T-helper 1 cell treated with Interleukin-12 subunit alpha and Interleukin-12 subunit beta and Interleukin-4 antibody, amounts not matched to agents 30 μg/mL and 1 μg/mL, for 36 hours (primary cell): Measurements from ENCODE around the gene CCDC85A.

Source experiments
- H3K27ac Mint-ChIP-seq: one replicate; pipeline ENCODE4 v1.8.0; 2021; ENCODE audit warnings: mild to moderate bottlenecking, mixed read lengths
- H3K27me3 Mint-ChIP-seq: one replicate; pipeline ENCODE4 v1.8.0; 2021; ENCODE audit warnings: low read depth, mixed read lengths
- H3K36me3 Mint-ChIP-seq: one replicate; pipeline ENCODE4 v1.8.0; 2021; ENCODE audit warnings: low read depth, mixed read lengths
- H3K4me1 Mint-ChIP-seq: one replicate; pipeline ENCODE4 v1.8.0; 2021; ENCODE audit warnings: low read depth, mixed read lengths
- H3K4me3 Mint-ChIP-seq: one replicate; pipeline ENCODE4 v1.8.0; 2021; ENCODE audit warnings: mild to moderate bottlenecking, moderate library complexity, mixed read lengths
- H3K9me3 Mint-ChIP-seq: one replicate; pipeline ENCODE4 v1.8.0; 2021; ENCODE audit warnings: mixed read lengths

The CCDC85A gene

DNA sequence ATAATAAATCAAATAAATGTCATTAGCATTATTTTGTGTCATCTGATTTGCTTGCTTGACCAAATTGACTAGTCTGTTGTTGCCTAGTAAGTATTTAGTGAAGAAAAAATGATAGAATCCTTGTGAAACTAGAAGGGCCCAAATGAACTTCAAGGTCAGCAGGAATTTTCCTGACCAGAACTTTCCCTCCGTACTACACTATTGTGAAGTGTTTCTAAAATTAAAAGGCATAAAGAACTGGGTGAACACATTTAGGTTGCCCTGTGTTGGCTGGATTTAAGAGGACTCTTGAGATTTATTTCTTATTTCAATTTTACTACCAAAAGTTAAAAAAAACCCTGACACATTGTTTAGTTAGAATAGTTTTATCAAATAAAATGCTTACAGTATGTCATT is 142.6 kb downstream of the CCDC85A start:
- Mint-ChIP-seq H3K27ac (no peak overlapping the region), H3K4me1 (no peaks in the 10 kb centered on the region), H3K9me3 (no peaks in the 10 kb centered on the region)

DNA sequence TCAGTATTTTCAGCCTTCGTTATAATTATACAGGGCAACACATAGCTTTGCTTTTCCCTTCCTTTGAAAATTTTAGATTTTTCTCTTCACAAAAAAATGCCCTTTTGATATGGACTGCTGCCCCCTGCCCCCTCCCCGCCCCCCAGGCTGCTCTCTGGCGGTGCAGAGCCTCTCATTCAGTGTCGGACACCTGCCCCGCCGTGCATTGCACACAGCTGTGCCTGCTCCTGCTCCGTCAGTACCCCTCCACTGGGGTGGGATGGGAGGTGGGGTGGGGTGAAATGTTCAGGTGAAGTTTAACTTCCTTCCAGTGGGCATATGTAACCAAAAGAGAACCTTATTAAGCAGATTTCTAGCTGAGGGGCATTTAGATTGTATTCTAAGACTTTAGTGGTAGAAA is 148.0 kb downstream of the CCDC85A start:
- Mint-ChIP-seq H3K36me3 (no peaks in the 10 kb centered on the region), H3K9me3 (no peaks in the 10 kb centered on the region), H3K4me3 (no peak overlapping the region), H3K27me3 (no peaks in the 10 kb centered on the region), H3K27ac (no peak overlapping the region), H3K4me1 (no peaks in the 10 kb centered on the region)

More for the DNA sequence above, 142.6 kb downstream of the CCDC85A start:
- H3K36me3 Mint-ChIP-seq = no peaks in the 10 kb centered on the region
- H3K27me3 Mint-ChIP-seq = no peaks in the 10 kb centered on the region
- H3K4me3 Mint-ChIP-seq = no peak overlapping the region

DNA sequence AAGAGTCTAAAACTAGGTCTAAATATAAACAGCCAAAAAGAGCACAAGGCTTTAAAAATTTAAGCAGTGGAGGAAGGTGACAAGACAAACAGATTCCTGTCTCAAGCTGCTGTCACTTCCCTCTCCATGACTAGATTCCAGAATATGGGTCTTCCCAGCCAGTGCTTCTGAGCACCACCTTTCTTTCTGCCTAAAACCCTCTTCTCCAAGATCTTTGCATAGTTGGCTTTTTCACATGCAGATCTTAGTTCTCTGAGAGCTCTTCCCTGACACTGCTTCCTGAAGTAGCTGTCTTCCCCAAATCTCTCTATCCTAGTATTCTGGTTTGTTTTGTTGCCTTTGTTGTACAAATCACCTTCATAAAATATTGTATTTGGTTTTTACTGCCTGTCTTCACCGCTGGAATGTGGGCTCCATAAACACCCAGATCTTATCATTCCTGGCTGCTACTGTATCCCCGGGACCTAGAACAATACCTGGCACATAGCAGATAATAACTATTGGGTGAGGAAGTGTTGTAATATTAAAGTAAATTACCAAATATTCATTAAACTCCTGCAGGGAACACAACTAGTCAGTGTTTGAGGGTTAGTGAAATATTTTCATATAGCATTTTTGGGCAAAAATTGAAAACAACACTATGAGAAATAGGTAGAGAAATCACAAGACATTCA is 150.2 kb downstream of the CCDC85A start:
- H3K27ac Mint-ChIP-seq = no peak overlapping the region
- H3K36me3 Mint-ChIP-seq = no peaks in the 10 kb centered on the region
- no peaks in the 10 kb centered on the region for H3K27me3 Mint-ChIP-seq
- H3K9me3 Mint-ChIP-seq = no peaks in the 10 kb centered on the region
- H3K4me1 Mint-ChIP-seq = no peaks in the 10 kb centered on the region
- H3K4me3 Mint-ChIP-seq = no peak overlapping the region

DNA sequence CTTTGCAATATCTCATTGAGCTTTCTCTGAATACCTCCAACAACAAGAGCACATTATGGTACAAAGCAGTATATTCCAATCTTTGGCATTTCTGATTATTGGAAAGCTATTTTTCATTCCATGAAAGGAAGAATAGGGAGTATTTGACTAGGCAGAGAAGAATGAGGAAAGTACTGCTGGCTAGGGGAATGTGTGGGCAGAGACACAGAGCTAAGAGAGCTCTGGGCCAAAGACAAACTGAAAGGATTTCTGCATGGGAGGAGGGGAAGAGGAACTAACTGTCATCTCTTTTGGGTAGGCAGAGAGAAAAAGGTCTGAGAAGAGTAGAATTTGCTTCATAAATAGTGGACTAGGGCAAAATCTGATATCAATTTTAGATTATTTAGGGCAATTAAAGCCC is 150.8 kb downstream of the CCDC85A start:
- Mint-ChIP-seq H3K36me3 (no peaks in the 10 kb centered on the region), H3K27ac (no peak overlapping the region), H3K9me3 (no peaks in the 10 kb centered on the region), H3K4me1 (no peaks in the 10 kb centered on the region), H3K27me3 (no peaks in the 10 kb centered on the region), H3K4me3 (no peak overlapping the region)

DNA sequence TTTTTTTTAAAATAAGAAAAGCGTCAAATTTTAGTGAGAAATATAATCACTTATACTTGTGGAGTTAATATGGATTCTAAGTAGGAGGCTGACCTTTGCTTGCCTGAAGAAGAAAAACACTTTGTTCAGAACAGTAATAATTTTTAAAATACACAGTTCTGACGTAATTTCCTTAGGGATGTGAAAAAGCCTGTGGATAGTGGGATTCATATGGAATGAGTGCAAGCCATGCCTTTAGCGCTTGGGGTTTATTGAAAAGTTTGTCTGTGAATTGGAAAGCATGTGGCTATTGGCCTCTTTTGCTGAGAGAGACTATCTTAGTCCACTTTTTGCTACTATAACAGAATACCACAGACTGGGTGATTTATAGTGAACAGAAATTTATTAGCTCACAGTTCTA is 151.3 kb downstream of the CCDC85A start:
- Mint-ChIP-seq H3K9me3 (no peaks in the 10 kb centered on the region), H3K27me3 (no peaks in the 10 kb centered on the region), H3K36me3 (no peaks in the 10 kb centered on the region), H3K4me1 (no peaks in the 10 kb centered on the region), H3K27ac (no peak overlapping the region), H3K4me3 (no peak overlapping the region)

DNA sequence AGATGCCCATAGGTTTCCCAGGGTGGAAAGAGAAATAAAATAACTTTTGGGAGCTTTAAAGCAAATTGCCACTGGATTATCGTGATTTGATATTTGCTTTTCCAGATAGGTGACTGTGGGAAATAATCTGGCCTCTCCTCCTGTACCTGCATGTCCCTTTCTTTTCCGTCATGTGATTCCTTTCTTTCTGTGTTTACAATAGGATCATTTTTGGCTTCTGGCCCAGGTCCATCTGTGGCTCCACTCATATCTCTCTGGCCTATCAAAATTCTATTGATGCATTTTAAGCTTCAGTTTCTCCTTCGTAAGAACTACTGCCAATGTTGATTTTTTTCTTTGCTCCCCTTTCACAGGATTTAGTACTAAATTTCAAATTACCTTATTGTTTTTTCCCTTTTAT is 153.6 kb downstream of the CCDC85A start:
- Mint-ChIP-seq H3K9me3 (no peaks in the 10 kb centered on the region), H3K4me1 (no peaks in the 10 kb centered on the region), H3K27me3 (no peaks in the 10 kb centered on the region), H3K36me3 (no peaks in the 10 kb centered on the region), H3K27ac (no peak overlapping the region), H3K4me3 (no peak overlapping the region)

GRCh38 chr2:56338232-56338631 is 154.4 kb downstream of the CCDC85A start:
- no peaks in the 10 kb centered on the region for H3K36me3 Mint-ChIP-seq
- H3K4me1 Mint-ChIP-seq = no peaks in the 10 kb centered on the region
- no peak overlapping the region for H3K27ac Mint-ChIP-seq
- no peak overlapping the region for H3K4me3 Mint-ChIP-seq
- no peaks in the 10 kb centered on the region for H3K27me3 Mint-ChIP-seq
- H3K9me3 Mint-ChIP-seq = no peaks in the 10 kb centered on the region

DNA sequence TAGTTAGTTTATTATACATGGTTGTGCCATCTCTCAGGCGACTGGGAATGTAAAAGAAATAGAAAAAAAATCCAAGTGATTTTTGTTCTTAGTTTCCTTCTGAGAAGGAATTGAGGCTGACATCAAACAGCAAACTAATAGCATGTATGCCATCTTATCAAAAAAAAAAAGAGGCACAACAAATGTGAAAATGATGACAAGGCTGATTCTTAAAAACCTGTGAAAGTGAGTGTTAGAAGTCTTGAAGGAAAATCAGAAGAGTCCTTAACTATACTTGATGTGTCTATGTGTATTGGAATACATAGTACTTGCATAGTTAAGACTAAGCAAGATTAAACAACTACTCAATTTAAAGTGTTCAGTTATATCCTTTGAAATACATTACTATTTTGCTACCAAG is 161.0 kb downstream of the CCDC85A start:
- no peaks in the 10 kb centered on the region for H3K9me3 Mint-ChIP-seq

DNA sequence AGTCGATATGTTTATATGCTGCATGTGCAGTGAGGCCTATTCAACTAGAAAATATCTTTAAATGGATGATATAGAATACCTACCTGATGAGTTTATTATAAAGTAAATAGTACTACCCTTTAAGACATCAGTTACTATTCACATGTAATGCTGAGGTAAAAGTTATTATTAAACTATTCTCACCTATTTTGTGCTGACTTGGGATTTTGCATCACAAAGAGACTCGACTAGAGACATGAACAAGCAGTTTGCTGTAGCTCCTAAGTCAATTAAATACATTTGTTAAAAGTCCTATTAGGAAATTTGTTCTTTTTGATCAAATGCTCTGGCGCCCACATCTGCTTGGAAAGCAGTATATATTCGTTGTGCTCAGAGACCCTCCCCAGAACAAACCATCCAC is 164.1 kb downstream of the CCDC85A start:
- H3K27ac Mint-ChIP-seq = no peak overlapping the region
- H3K27me3 Mint-ChIP-seq = no peaks in the 10 kb centered on the region
- no peak overlapping the region for H3K4me3 Mint-ChIP-seq
- H3K36me3 Mint-ChIP-seq = no peaks in the 10 kb centered on the region
- H3K9me3 Mint-ChIP-seq = no peaks in the 10 kb centered on the region
- no peaks in the 10 kb centered on the region for H3K4me1 Mint-ChIP-seq

More for the DNA sequence above, 161.0 kb downstream of the CCDC85A start:
- Mint-ChIP-seq H3K27me3 (no peaks in the 10 kb centered on the region), H3K27ac (no peak overlapping the region), H3K4me1 (no peaks in the 10 kb centered on the region), H3K4me3 (no peak overlapping the region), H3K36me3 (no peaks in the 10 kb centered on the region)

GRCh38 chr2:56348392-56349210 is 164.8 kb downstream of the CCDC85A start:
- Mint-ChIP-seq H3K36me3 (no peaks in the 10 kb centered on the region), H3K27me3 (no peaks in the 10 kb centered on the region), H3K27ac (no peak overlapping the region), H3K9me3 (no peaks in the 10 kb centered on the region), H3K4me3 (no peak overlapping the region), H3K4me1 (no peaks in the 10 kb centered on the region)

DNA sequence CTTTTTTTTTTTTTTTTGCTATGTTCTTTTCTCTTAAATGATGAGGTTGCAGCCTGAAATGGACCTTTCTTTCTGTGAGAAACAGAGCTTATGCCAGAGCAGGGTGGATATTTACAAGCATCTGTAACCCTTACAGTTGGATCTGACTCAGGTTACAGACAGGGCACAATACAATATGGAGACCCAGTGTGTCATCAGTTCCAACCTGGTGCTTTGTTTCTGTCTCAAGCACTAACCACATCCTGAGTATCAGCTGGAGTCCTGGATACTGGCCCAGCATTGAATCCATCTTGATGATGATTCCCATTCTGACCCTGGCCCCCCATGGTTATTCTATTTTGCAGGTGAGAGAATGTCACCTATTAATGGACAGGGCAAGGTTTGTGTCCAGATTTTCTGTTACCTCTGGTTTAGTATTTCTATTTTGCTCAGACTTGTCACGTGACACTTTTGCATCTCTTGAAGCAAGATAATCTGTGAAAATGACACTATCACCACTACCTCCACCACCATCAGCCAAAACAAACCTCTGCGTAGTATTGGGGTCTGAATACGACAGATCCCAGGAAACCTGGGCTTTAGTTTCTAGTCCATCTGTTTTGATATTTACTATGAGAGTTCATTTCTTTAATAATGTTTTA is 174.0 kb downstream of the CCDC85A start:
- Mint-ChIP-seq H3K27me3 (no peaks in the 10 kb centered on the region), H3K9me3 (peaks cover 14% of the 10 kb centered on the region), H3K4me1 (no peaks in the 10 kb centered on the region), H3K36me3 (no peaks in the 10 kb centered on the region), H3K4me3 (no peak overlapping the region), H3K27ac (no peak overlapping the region)

- Mint-ChIP-seq H3K27me3 (no peaks in the 10 kb centered on the region), H3K4me3 (no peak overlapping the region), H3K27ac (no peak overlapping the region), H3K4me1 (no peaks in the 10 kb centered on the region), H3K36me3 (no peaks in the 10 kb centered on the region), H3K9me3 (peaks cover 7% of the 10 kb centered on the region)
These were observed 178.1 kb downstream of the CCDC85A start for GRCh38 chr2:56361844-56362243.

GRCh38 chr2:56364902-56365301 is 181.1 kb downstream of the CCDC85A start:
- Mint-ChIP-seq H3K4me1 (no peaks in the 10 kb centered on the region), H3K27ac (no peak overlapping the region), H3K36me3 (no peaks in the 10 kb centered on the region), H3K27me3 (no peaks in the 10 kb centered on the region), H3K9me3 (peaks cover 4% of the 10 kb centered on the region), H3K4me3 (no peak overlapping the region)

DNA sequence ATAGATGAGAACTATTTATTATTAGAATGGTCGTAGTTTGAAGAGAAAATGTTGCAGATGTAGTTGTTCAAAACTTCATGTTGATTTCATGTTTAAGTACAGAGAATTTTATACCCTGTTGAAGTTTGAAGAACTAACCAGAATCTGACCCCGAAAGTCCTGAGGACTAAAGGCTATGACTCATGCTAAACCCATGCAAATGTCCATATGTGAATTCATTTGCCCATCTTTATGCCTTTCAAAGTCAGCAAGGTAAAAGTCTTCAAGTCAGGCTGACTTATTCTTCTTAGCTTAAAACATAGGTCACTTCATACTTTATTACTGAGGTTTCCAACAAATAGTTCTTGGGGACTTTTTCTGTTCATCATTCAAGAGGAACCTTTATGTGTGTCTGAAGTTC is 185.5 kb downstream of the CCDC85A start:
- Mint-ChIP-seq H3K36me3 (no peaks in the 10 kb centered on the region), H3K4me3 (no peak overlapping the region), H3K27me3 (no peaks in the 10 kb centered on the region), H3K4me1 (no peaks in the 10 kb centered on the region), H3K27ac (no peak overlapping the region), H3K9me3 (no peaks in the 10 kb centered on the region)

- Mint-ChIP-seq H3K9me3 (no peaks in the 10 kb centered on the region), H3K36me3 (no peaks in the 10 kb centered on the region), H3K4me3 (no peak overlapping the region), H3K27ac (no peak overlapping the region), H3K27me3 (no peaks in the 10 kb centered on the region), H3K4me1 (no peaks in the 10 kb centered on the region)
These were observed 188.4 kb downstream of the CCDC85A start for GRCh38 chr2:56372071-56372656.
